ENCODE measurements around the gene STAT1.

The STAT1 gene

DNA sequence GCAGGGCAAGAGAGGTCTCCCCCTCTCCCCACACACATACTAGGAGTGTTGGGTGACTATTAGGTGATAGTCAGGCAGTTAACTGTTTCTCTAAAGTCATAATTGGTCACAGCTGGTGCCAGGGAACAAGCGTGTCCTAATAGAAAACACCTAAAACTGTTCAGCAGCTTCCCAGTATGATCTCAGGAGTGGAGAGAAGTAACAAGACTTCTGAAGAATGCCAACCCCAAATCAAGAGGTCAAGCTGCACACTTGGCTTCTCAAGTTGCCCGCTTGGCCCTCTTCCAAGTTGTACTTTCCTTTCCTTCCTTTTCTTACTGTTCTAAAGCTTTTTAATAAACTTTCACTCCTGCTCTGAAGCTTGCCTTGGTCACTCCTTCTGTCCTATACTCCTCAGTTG, 22.4 kb upstream of the STAT1 start:
- DNase-seq (ENCODE audit: extremely low read depth, low read depth): no peak
- TF ChIP-seq, protein P1, sequence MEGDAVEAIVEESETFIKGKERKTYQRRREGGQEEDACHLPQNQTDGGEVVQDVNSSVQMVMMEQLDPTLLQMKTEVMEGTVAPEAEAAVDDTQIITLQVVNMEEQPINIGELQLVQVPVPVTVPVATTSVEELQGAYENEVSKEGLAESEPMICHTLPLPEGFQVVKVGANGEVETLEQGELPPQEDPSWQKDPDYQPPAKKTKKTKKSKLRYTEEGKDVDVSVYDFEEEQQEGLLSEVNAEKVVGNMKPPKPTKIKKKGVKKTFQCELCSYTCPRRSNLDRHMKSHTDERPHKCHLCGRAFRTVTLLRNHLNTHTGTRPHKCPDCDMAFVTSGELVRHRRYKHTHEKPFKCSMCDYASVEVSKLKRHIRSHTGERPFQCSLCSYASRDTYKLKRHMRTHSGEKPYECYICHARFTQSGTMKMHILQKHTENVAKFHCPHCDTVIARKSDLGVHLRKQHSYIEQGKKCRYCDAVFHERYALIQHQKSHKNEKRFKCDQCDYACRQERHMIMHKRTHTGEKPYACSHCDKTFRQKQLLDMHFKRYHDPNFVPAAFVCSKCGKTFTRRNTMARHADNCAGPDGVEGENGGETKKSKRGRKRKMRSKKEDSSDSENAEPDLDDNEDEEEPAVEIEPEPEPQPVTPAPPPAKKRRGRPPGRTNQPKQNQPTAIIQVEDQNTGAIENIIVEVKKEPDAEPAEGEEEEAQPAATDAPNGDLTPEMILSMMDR (IDR thresholded peaks at IDR 0.05; ENCODE audit: low read depth, low read length, missing control alignments): no peak
- no peak overlapping the region for H3K4me3 ChIP-seq (replicated peaks; ENCODE audit: low read depth, low read length)

- no peak for DNase-seq (ENCODE audit: extremely low read depth, low read depth)
- TF ChIP-seq, protein P1 (IDR thresholded peaks at IDR 0.05; ENCODE audit: low read depth, low read length, missing control alignments): no peak
- no peak overlapping the region for H3K4me3 ChIP-seq (replicated peaks; ENCODE audit: low read depth, low read length)
These were observed 18.8 kb upstream of the STAT1 start for GRCh38 chr2:191032588-191033429.

DNA sequence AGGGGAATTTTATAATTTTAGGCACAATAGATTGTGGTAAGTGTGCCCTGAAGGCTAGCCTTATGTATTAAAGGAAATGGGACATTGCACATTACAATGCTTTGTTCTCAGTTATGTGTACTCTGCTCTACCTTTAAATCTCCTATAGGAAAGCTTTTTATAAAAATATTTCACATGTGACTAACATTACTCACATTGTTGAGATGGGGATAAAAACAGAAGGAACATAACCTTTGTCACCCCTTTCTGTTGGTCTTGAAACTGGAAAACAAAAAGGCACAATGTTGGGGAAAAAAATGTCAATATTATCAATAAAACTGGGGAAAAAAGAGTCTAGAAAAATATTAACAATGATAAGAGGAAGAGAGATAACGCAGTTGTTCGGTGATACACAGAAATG, 17.3 kb upstream of the STAT1 start:
- no peak for DNase-seq (ENCODE audit: extremely low read depth, low read depth)
- TF ChIP-seq, protein P1 (IDR thresholded peaks at IDR 0.05; ENCODE audit: low read depth, low read length, missing control alignments): no peak
- H3K4me3 ChIP-seq (replicated peaks; ENCODE audit: low read depth, low read length): no peak overlapping the region

DNA sequence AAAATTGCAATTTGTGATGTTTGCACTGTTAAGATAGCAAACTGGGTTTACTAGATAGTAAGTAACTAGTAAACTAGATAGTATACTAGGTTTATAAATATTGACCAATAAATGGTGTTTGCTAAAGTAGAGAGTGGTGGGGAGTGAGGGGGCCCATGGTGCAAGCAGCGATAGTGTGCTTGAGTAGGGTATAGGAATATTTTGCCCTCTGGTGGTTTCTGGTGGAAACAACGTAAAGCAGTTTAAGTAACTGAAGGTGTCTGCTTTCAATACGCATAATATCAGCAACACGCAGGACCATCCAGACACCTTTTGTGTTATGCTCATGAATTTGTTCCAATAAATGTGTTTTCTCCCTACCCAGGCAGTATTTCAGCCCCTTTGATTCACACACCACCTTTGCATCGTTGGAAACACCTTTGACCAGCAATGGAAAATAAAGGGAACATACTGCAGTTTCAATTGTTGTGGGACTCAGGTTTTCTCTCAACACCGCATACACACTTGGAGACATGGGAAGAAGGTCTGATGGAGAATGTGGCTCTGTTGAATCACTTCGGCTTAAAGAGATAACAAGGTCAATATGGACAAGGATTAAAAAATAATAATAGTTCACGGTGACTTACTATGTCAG, 16.7 kb upstream of the STAT1 start:
- no peak for DNase-seq (ENCODE audit: extremely low read depth, low read depth)
- H3K4me3 ChIP-seq (replicated peaks; ENCODE audit: low read depth, low read length): no peak overlapping the region
- TF ChIP-seq, protein P1 (IDR thresholded peaks at IDR 0.05; ENCODE audit: low read depth, low read length, missing control alignments): peak; percentile 62

DNA sequence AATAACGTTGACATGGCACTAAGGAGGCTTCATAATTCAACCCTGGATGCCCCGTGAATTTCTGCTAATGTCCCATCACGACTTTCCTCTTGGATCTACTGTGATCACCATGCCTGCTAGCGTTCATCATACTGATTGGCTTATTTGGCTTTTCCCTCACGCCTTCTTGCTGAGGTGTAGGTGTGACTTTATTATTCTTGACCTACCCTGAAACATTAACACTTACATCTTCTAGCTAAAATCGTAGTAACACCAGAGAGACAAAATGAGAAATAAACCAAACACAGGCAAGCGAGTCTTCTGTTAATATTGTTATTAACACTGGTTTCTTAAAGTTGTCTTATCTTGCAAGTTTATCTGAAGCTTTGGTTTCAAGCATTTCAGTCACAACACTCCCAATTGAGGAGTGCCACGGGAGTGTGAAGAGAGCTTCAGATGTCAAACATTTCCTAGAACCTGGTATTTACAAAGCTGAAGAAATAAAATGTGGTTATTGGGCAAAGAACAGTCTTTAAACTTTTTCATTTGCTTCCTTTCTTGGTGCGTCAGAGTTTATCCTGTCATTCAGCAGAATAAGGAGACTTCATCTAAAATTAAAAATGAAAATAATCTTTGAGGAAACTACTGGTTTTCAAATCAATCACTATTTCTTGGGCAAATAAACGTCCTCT, 15.4 kb upstream of the STAT1 start:
- DNase-seq (ENCODE audit: extremely low read depth, low read depth): no peak
- TF ChIP-seq, protein P1 (IDR thresholded peaks at IDR 0.05; ENCODE audit: low read depth, low read length, missing control alignments): no peak
- H3K4me3 ChIP-seq (replicated peaks; ENCODE audit: low read depth, low read length): no peak overlapping the region

GRCh38 chr2:191026377-191026776, 12.4 kb upstream of the STAT1 start:
- H3K4me3 ChIP-seq (replicated peaks; ENCODE audit: low read depth, low read length): no peak overlapping the region
- TF ChIP-seq, protein P1 (IDR thresholded peaks at IDR 0.05; ENCODE audit: low read depth, low read length, missing control alignments): no peak
- no peak for DNase-seq (ENCODE audit: extremely low read depth, low read depth)

Data from HFF-Myc (cell line).